Activated naive CD4-positive, alpha-beta T cell treated with anti-CD3 and anti-CD28 coated beads, Interleukin-2, amount 10 ng/mL, durations not matched to agents 7 days and 5 days (primary cell): ENCODE results near the gene CASQ2.

Source experiments
- CTCF ChIA-PET: fragments of 350-600 bp; sonication (Branson Sonifier 250); formaldehyde crosslinking; loops from one replicate; lab custom pipeline; 2021; ENCODE audit warnings: antibody characterized with exemption; lab: Charles Lee
- DNase-seq: peaks from one replicate; pipeline ENCODE4 v3.0.0-alpha.2; 2020
- H3K27ac Mint-ChIP-seq: one replicate; pipeline ENCODE4 v1.8.0; 2021; ENCODE audit warnings: mild to moderate bottlenecking, moderate library complexity, mixed read lengths
- H3K27me3 Mint-ChIP-seq: one replicate; pipeline ENCODE4 v1.8.0; 2021; ENCODE audit warnings: mild to moderate bottlenecking, mixed read lengths
- H3K36me3 Mint-ChIP-seq: one replicate; pipeline ENCODE4 v1.8.0; 2021; ENCODE audit warnings: mixed read lengths
- H3K4me1 Mint-ChIP-seq: one replicate; pipeline ENCODE4 v1.8.0; 2021; ENCODE audit warnings: mixed read lengths
- H3K4me3 Mint-ChIP-seq: one replicate; pipeline ENCODE4 v1.8.0; 2021; ENCODE audit warnings: mild to moderate bottlenecking, moderate library complexity, mixed read lengths
- H3K9me3 Mint-ChIP-seq: one replicate; pipeline ENCODE4 v1.8.0; 2021; ENCODE audit warnings: mixed read lengths

CASQ2 gene

GRCh38 chr1:115765091-115765490 is 3.4 kb downstream of the CASQ2 start:
- no peak for DNase-seq
- H3K27me3 Mint-ChIP-seq, result peaks cover 9% of the 10 kb centered on the region
- no peaks in the 10 kb centered on the region for H3K36me3 Mint-ChIP-seq
- no peak overlapping the region for H3K4me3 Mint-ChIP-seq
- H3K9me3 Mint-ChIP-seq, result no peaks in the 10 kb centered on the region
- H3K27ac Mint-ChIP-seq, result no peak overlapping the region
- H3K4me1 Mint-ChIP-seq, result no peaks in the 10 kb centered on the region
- CTCF ChIA-PET, result interaction anchor here (1.0 to 3.1 kb wide), 5 partner anchors 13 to 625 kb away, joined by 3 to 13 read pairs (median 4); no protein-coding TSS in a partner anchor

- CTCF ChIA-PET, result interaction anchor here (1.0 to 3.1 kb wide), 5 partner anchors 13 to 625 kb away, joined by 3 to 13 read pairs (median 4); no protein-coding TSS in a partner anchor
- no peak for DNase-seq
- no peak overlapping the region for H3K27ac Mint-ChIP-seq
- H3K9me3 Mint-ChIP-seq, result no peaks in the 10 kb centered on the region
- H3K36me3 Mint-ChIP-seq, result no peaks in the 10 kb centered on the region
- H3K4me3 Mint-ChIP-seq, result no peak overlapping the region
- no peaks in the 10 kb centered on the region for H3K4me1 Mint-ChIP-seq
- peaks cover 12% of the 10 kb centered on the region for H3K27me3 Mint-ChIP-seq
These were observed 4.0 kb downstream of the CASQ2 start for GRCh38 chr1:115764541-115764940.

- CTCF ChIA-PET, result interaction anchor here (1.2 kb wide), 1 partner anchor 9 kb away, joined by 3 read pairs; no protein-coding TSS in a partner anchor
- H3K4me1 Mint-ChIP-seq, result no peaks in the 10 kb centered on the region
- H3K27ac Mint-ChIP-seq, result no peak overlapping the region
- H3K4me3 Mint-ChIP-seq, result no peak overlapping the region
- H3K9me3 Mint-ChIP-seq, result peaks cover 2% of the 10 kb centered on the region
- DNase-seq, result no peak
- peaks cover 12% of the 10 kb centered on the region for H3K27me3 Mint-ChIP-seq
- no peaks in the 10 kb centered on the region for H3K36me3 Mint-ChIP-seq
These were observed 5.7 kb downstream of the CASQ2 start for GRCh38 chr1:115762779-115763178.

- CTCF ChIA-PET, result interaction anchor here (0.9 to 1.2 kb wide), 2 partner anchors 10 to 153 kb away, joined by 3 read pairs; no protein-coding TSS in a partner anchor
- no peak overlapping the region for H3K27ac Mint-ChIP-seq
- no peak overlapping the region for H3K4me3 Mint-ChIP-seq
- no peaks in the 10 kb centered on the region for H3K4me1 Mint-ChIP-seq
- peaks cover 2% of the 10 kb centered on the region for H3K9me3 Mint-ChIP-seq
- no peak for DNase-seq
- H3K27me3 Mint-ChIP-seq, result peaks cover 12% of the 10 kb centered on the region
- no peaks in the 10 kb centered on the region for H3K36me3 Mint-ChIP-seq
These were observed 6.8 kb downstream of the CASQ2 start for GRCh38 chr1:115761601-115762302.

GRCh38 chr1:115757856-115758255 is 10.7 kb downstream of the CASQ2 start:
- peaks cover 7% of the 10 kb centered on the region for H3K27me3 Mint-ChIP-seq
- no peak for DNase-seq
- H3K36me3 Mint-ChIP-seq, result no peaks in the 10 kb centered on the region
- no peaks in the 10 kb centered on the region for H3K4me1 Mint-ChIP-seq
- H3K27ac Mint-ChIP-seq, result no peak overlapping the region
- CTCF ChIA-PET, result no interaction called here
- no peak overlapping the region for H3K4me3 Mint-ChIP-seq
- H3K9me3 Mint-ChIP-seq, result peaks cover 2% of the 10 kb centered on the region

GRCh38 chr1:115757326-115757725 is 11.2 kb downstream of the CASQ2 start:
- H3K36me3 Mint-ChIP-seq, result no peaks in the 10 kb centered on the region
- H3K9me3 Mint-ChIP-seq, result peaks cover 2% of the 10 kb centered on the region
- H3K4me3 Mint-ChIP-seq, result no peak overlapping the region
- DNase-seq, result no peak
- H3K27me3 Mint-ChIP-seq, result peaks cover 7% of the 10 kb centered on the region
- H3K4me1 Mint-ChIP-seq, result no peaks in the 10 kb centered on the region
- no peak overlapping the region for H3K27ac Mint-ChIP-seq
- CTCF ChIA-PET, result no interaction called here

GRCh38 chr1:115755456-115756370 is 12.8 kb downstream of the CASQ2 start:
- Mint-ChIP-seq H3K4me1 (no peaks in the 10 kb centered on the region), H3K36me3 (no peaks in the 10 kb centered on the region), H3K4me3 (no peak overlapping the region), H3K27ac (no peak overlapping the region), H3K9me3 (peaks cover 2% of the 10 kb centered on the region), H3K27me3 (peaks cover 7% of the 10 kb centered on the region)
- DNase-seq, result no peak
- CTCF ChIA-PET, result no interaction called here

GRCh38 chr1:115753830-115754229 is 14.7 kb downstream of the CASQ2 start:
- Mint-ChIP-seq H3K27ac (no peak overlapping the region), H3K4me3 (no peak overlapping the region)
- CTCF ChIA-PET, result interaction anchor here (1.6 kb wide), 1 partner anchor 18 kb away, joined by 3 read pairs; no protein-coding TSS in a partner anchor

GRCh38 chr1:115753361-115753760 is 15.2 kb downstream of the CASQ2 start:
- no peak overlapping the region for H3K27ac Mint-ChIP-seq
- no peak overlapping the region for H3K4me3 Mint-ChIP-seq
- no peaks in the 10 kb centered on the region for H3K4me1 Mint-ChIP-seq
- DNase-seq, result no peak
- peaks cover 5% of the 10 kb centered on the region for H3K27me3 Mint-ChIP-seq
- CTCF ChIA-PET, result interaction anchor here (0.6 to 1.6 kb wide), 2 partner anchors 18 to 23 kb away, joined by 3 read pairs; no protein-coding TSS in a partner anchor
- no peaks in the 10 kb centered on the region for H3K36me3 Mint-ChIP-seq
- no peaks in the 10 kb centered on the region for H3K9me3 Mint-ChIP-seq

More at GRCh38 chr1:115753830-115754229, 14.7 kb downstream of the CASQ2 start:
- H3K4me1 Mint-ChIP-seq, result no peaks in the 10 kb centered on the region
- H3K36me3 Mint-ChIP-seq, result no peaks in the 10 kb centered on the region
- peaks cover 4% of the 10 kb centered on the region for H3K27me3 Mint-ChIP-seq
- no peaks in the 10 kb centered on the region for H3K9me3 Mint-ChIP-seq
- DNase-seq, result no peak

- H3K27me3 Mint-ChIP-seq, result peaks cover 10% of the 10 kb centered on the region
- no peak overlapping the region for H3K27ac Mint-ChIP-seq
- CTCF ChIA-PET, result no interaction called here
- no peaks in the 10 kb centered on the region for H3K36me3 Mint-ChIP-seq
- no peak for DNase-seq
- no peaks in the 10 kb centered on the region for H3K9me3 Mint-ChIP-seq
- no peaks in the 10 kb centered on the region for H3K4me1 Mint-ChIP-seq
- H3K4me3 Mint-ChIP-seq, result no peak overlapping the region
These were observed 19.9 kb downstream of the CASQ2 start for GRCh38 chr1:115748401-115749150.

GRCh38 chr1:115746021-115746690 is 22.4 kb downstream of the CASQ2 start:
- no peaks in the 10 kb centered on the region for H3K36me3 Mint-ChIP-seq
- CTCF ChIA-PET, result no interaction called here
- H3K4me3 Mint-ChIP-seq, result no peak overlapping the region
- peaks cover 11% of the 10 kb centered on the region for H3K27me3 Mint-ChIP-seq
- DNase-seq, result no peak
- no peak overlapping the region for H3K27ac Mint-ChIP-seq
- H3K4me1 Mint-ChIP-seq, result no peaks in the 10 kb centered on the region
- no peaks in the 10 kb centered on the region for H3K9me3 Mint-ChIP-seq

GRCh38 chr1:115744646-115745275 is 23.8 kb downstream of the CASQ2 start:
- Mint-ChIP-seq H3K36me3 (no peaks in the 10 kb centered on the region), H3K4me1 (no peaks in the 10 kb centered on the region), H3K27me3 (peaks cover 14% of the 10 kb centered on the region), H3K27ac (no peak overlapping the region), H3K9me3 (no peaks in the 10 kb centered on the region), H3K4me3 (no peak overlapping the region)
- CTCF ChIA-PET, result no interaction called here
- DNase-seq, result no peak

GRCh38 chr1:115740811-115741210 is 27.7 kb downstream of the CASQ2 start:
- Mint-ChIP-seq H3K27ac (no peak overlapping the region), H3K4me3 (no peak overlapping the region), H3K27me3 (peaks cover 14% of the 10 kb centered on the region), H3K4me1 (no peaks in the 10 kb centered on the region), H3K36me3 (no peaks in the 10 kb centered on the region), H3K9me3 (no peaks in the 10 kb centered on the region)
- no peak for DNase-seq
- CTCF ChIA-PET, result no interaction called here
